Activated CD8-positive, alpha-beta memory T cell treated with anti-CD3 and anti-CD28 coated beads for 48 hours (primary cell): Measurements from ENCODE around the gene BLOC1S1.

Source experiments
- DNase-seq, 3 experiments: peaks; one replicate each; pipeline ENCODE4 v3.0.0-alpha.2; 2020; ENCODE audit warnings: low read depth in 2 of 3, low spot score in 2 of 3

BLOC1S1 gene

GRCh38 chr12:55715833-55716581, at the start of gene BLOC1S1:
Gene BLOC1S1, plus strand, starts transcription at chr12:55716046. Its CDS starts 6 bp downstream, at chr12:55716052.
- peak; percentile 86 to 95 (median 95) for DNase-seq

GRCh38 chr12:55666508-55666907, 49.3 kb upstream of the BLOC1S1 start:
- DNase-seq, result no peak

- no peak for DNase-seq
Measured at GRCh38 chr12:55670276-55670675, 45.6 kb upstream of the BLOC1S1 start.

GRCh38 chr12:55671746-55672145, 44.1 kb upstream of the BLOC1S1 start:
- DNase-seq, result no peak

GRCh38 chr12:55673638-55674037, 42.2 kb upstream of the BLOC1S1 start:
- no peak for DNase-seq

GRCh38 chr12:55675666-55676065, 40.2 kb upstream of the BLOC1S1 start:
- DNase-seq, result no peak

GRCh38 chr12:55676707-55677106, 39.1 kb upstream of the BLOC1S1 start:
- no peak for DNase-seq

- DNase-seq, result no peak
Measured at GRCh38 chr12:55679691-55680090, 36.2 kb upstream of the BLOC1S1 start.

GRCh38 chr12:55681142-55682077, 34.4 kb upstream of the BLOC1S1 start:
- DNase-seq, result no peak

- DNase-seq, result no peak
Measured at GRCh38 chr12:55682087-55682796, 33.6 kb upstream of the BLOC1S1 start.

GRCh38 chr12:55683676-55684075, 32.2 kb upstream of the BLOC1S1 start:
- no peak for DNase-seq

- no peak for DNase-seq
Measured at GRCh38 chr12:55684761-55685370, 31.0 kb upstream of the BLOC1S1 start.

GRCh38 chr12:55685671-55686070, 30.2 kb upstream of the BLOC1S1 start:
- no peak for DNase-seq

GRCh38 chr12:55686366-55687010, 29.4 kb upstream of the BLOC1S1 start:
- no peak for DNase-seq

- no peak for DNase-seq
Measured at GRCh38 chr12:55687746-55688145, 28.1 kb upstream of the BLOC1S1 start.

GRCh38 chr12:55688716-55689655, 26.9 kb upstream of the BLOC1S1 start:
- no peak for DNase-seq

GRCh38 chr12:55692631-55693322, 23.1 kb upstream of the BLOC1S1 start:
- no peak for DNase-seq

- no peak for DNase-seq
Measured at GRCh38 chr12:55693323-55694187, 22.3 kb upstream of the BLOC1S1 start.
